HEK293 (cell line): ENCODE measurements around the gene OR7G1.
A peak's percentile ranks its signal among the peaks of the same experiment; 100 is the strongest.

Source experiments
- CTCF ChIA-PET: fragments of 350-600 bp; formaldehyde crosslinking; extraction: SDS; loops from one replicate; lab custom pipeline; 2021; ENCODE audit warnings: antibody characterized with exemption; lab: Yijun Ruan, JAX
- POLR2A ChIA-PET: fragments of 300-600 bp; formaldehyde crosslinking; extraction: SDS; loops from one replicate; lab custom pipeline; 2020; ENCODE audit warnings: antibody characterized with exemption, inconsistent platforms; lab: Yijun Ruan, JAX
- H3K27ac ChIP-seq: fragments of 200-500 bp; sonication (Bioruptor generic); 2 replicates; pipeline ENCODE4 v1.5.1; 2014; ENCODE audit warnings: low read depth, low read length, control low read depth, inconsistent platforms; ENCODE audit errors: extremely low read depth
- H3K36me3 ChIP-seq, 2 experiments: fragments of 200-500 bp in 1 of 2; sonication (Bioruptor generic) in 1 of 2; 1 replicate in 1 of 2; 2 replicates in 1 of 2; pipeline ENCODE4 v1.5.1; 2014 to 2017; ENCODE audit warnings: inconsistent platforms in 2 of 2, low read length in 2 of 2; ENCODE audit not compliant: control insufficient read depth in 2 of 2, insufficient read depth in 1 of 2
- H3K4me1 ChIP-seq: fragments of 200-500 bp; sonication (Bioruptor generic); 2 replicates; pipeline ENCODE4 v1.5.1; 2014; ENCODE audit warnings: mild to moderate bottlenecking, low read length, inconsistent platforms; ENCODE audit not compliant: control insufficient read depth, insufficient read depth
- H3K4me3 ChIP-seq: 2 replicates; pipeline ENCODE4 v1.5.1; 2011; ENCODE audit warnings: low read depth, mild to moderate bottlenecking, control low read depth, low read length, moderate library complexity
- H3K9me3 ChIP-seq: fragments of 200-500 bp; sonication (Bioruptor generic); 2 replicates; pipeline ENCODE4 v1.5.1; 2014; ENCODE audit warnings: low read depth, low read length, inconsistent platforms; ENCODE audit not compliant: control insufficient read depth, insufficient read depth
- GFI1B ChIP-seq: fragments of 450-650 bp; formaldehyde crosslinking; IDR thresholded peaks from 2 replicates; pipeline ENCODE4 v1.5.1; 2016; ENCODE audit warnings: missing biosample characterization, missing genetic modification characterization
- HOXA7 ChIP-seq: sonication (generic); formaldehyde crosslinking; IDR thresholded peaks from 2 replicates; pipeline ENCODE4 v1.8.1; 2022; ENCODE audit warnings: missing genetic modification reagents, borderline replicate concordance
- KLF7 ChIP-seq: fragments of 450-650 bp; formaldehyde crosslinking; IDR thresholded peaks from 2 replicates; pipeline ENCODE4 v1.5.1; 2016; ENCODE audit warnings: missing biosample characterization, missing genetic modification characterization, borderline replicate concordance
- MYNN ChIP-seq: fragments of 450-650 bp; formaldehyde crosslinking; IDR thresholded peaks from 2 replicates; pipeline ENCODE4 v1.5.1; 2016; ENCODE audit warnings: missing biosample characterization, missing genetic modification characterization, borderline replicate concordance
- PRDM1 ChIP-seq: fragments of 450-650 bp; formaldehyde crosslinking; IDR thresholded peaks from 2 replicates; pipeline ENCODE4; 2016; ENCODE audit warnings: missing biosample characterization, missing genetic modification characterization
- RBAK ChIP-seq: fragments of 450-650 bp; formaldehyde crosslinking; IDR thresholded peaks from 2 replicates; pipeline ENCODE4 v1.5.1; 2016; ENCODE audit warnings: missing biosample characterization, missing genetic modification characterization
- SALL2 ChIP-seq: fragments of 450-650 bp; formaldehyde crosslinking; IDR thresholded peaks from 2 replicates; pipeline ENCODE4 v1.5.0; 2017; ENCODE audit warnings: missing biosample characterization, mild to moderate bottlenecking, missing genetic modification characterization, borderline replicate concordance
- SP2 ChIP-seq: fragments of 450-650 bp; formaldehyde crosslinking; IDR thresholded peaks from 2 replicates; pipeline ENCODE4 v1.5.1; 2016; ENCODE audit warnings: missing biosample characterization, missing genetic modification characterization
- YY1 ChIP-seq: fragments of 450-650 bp; formaldehyde crosslinking; IDR thresholded peaks from 2 replicates; pipeline ENCODE4 v1.5.1; 2018; ENCODE audit warnings: missing biosample characterization, missing genetic modification characterization
- ZFHX2 ChIP-seq: fragments of 450-650 bp; formaldehyde crosslinking; conservative IDR thresholded peaks from 2 replicates; pipeline ENCODE4 v1.5.1; 2016; ENCODE audit warnings: missing biosample characterization, missing genetic modification characterization
- ZFP3 ChIP-seq: fragments of 450-650 bp; formaldehyde crosslinking; IDR thresholded peaks from 2 replicates; pipeline ENCODE4 v1.5.1; 2016; ENCODE audit warnings: low read depth, missing biosample characterization, missing genetic modification characterization
- ZIC2 ChIP-seq: fragments of 450-650 bp; formaldehyde crosslinking; IDR thresholded peaks from 2 replicates; pipeline ENCODE4 v1.5.1; 2016; ENCODE audit warnings: missing biosample characterization, missing genetic modification characterization
- ZNF121 ChIP-seq: fragments of 450-650 bp; formaldehyde crosslinking; IDR thresholded peaks from 2 replicates; pipeline ENCODE4 v1.5.1; 2016; ENCODE audit warnings: missing biosample characterization, missing genetic modification characterization
- ZNF155 ChIP-seq: fragments of 450-650 bp; formaldehyde crosslinking; IDR thresholded peaks from 2 replicates; pipeline ENCODE4 v1.5.1; 2016; ENCODE audit warnings: missing biosample characterization, missing genetic modification characterization
- ZNF169 ChIP-seq: fragments of 450-650 bp; formaldehyde crosslinking; IDR thresholded peaks from 2 replicates; pipeline ENCODE4 v1.5.1; 2016; ENCODE audit warnings: missing biosample characterization, missing genetic modification characterization
- ZNF221 ChIP-seq: fragments of 450-650 bp; formaldehyde crosslinking; IDR thresholded peaks from 2 replicates; pipeline ENCODE4 v1.5.1; 2017; ENCODE audit warnings: missing biosample characterization, missing genetic modification characterization, borderline replicate concordance
- ZNF311 ChIP-seq: fragments of 450-650 bp; formaldehyde crosslinking; IDR thresholded peaks from 2 replicates; pipeline ENCODE4 v1.5.1; 2017; ENCODE audit warnings: missing biosample characterization, missing genetic modification characterization, borderline replicate concordance
- ZNF366 ChIP-seq: fragments of 450-650 bp; formaldehyde crosslinking; conservative IDR thresholded peaks from 2 replicates; pipeline ENCODE4 v1.5.1; 2016; ENCODE audit warnings: missing biosample characterization, missing genetic modification characterization
- ZNF530 ChIP-seq: fragments of 450-650 bp; formaldehyde crosslinking; IDR thresholded peaks from 2 replicates; pipeline ENCODE4 v1.5.1; 2016; ENCODE audit warnings: low read depth, missing biosample characterization, missing genetic modification characterization
- ZNF621 ChIP-seq: fragments of 450-650 bp; formaldehyde crosslinking; IDR thresholded peaks from 2 replicates; pipeline ENCODE4 v1.5.1; 2017; ENCODE audit warnings: missing biosample characterization, missing genetic modification characterization
- ZNF704 ChIP-seq: fragments of 450-650 bp; formaldehyde crosslinking; IDR thresholded peaks from 2 replicates; pipeline ENCODE4 v1.5.1; 2016; ENCODE audit warnings: missing biosample characterization, missing genetic modification characterization
- ZNF830 ChIP-seq: fragments of 450-650 bp; IDR thresholded peaks from 2 replicates; pipeline ENCODE4 v1.5.0; 2018; ENCODE audit warnings: missing biosample characterization, missing genetic modification characterization, low read depth, mild to moderate bottlenecking, moderate library complexity
- TF ChIP-seq, protein P1 (sequence below): fragments of 450-650 bp; formaldehyde crosslinking; IDR thresholded peaks from 2 replicates; pipeline ENCODE4 v1.5.1; 2016; ENCODE audit warnings: missing biosample characterization, missing genetic modification characterization
- TF ChIP-seq, protein P2 (sequence below): fragments of 450-650 bp; formaldehyde crosslinking; IDR thresholded peaks from 2 replicates; pipeline ENCODE4 v1.5.1; 2017; ENCODE audit warnings: missing biosample characterization, missing genetic modification characterization
- TF ChIP-seq, protein P3 (sequence below): fragments of 450-650 bp; formaldehyde crosslinking; IDR thresholded peaks from 2 replicates; pipeline ENCODE4 v1.5.0; 2017; ENCODE audit warnings: missing biosample characterization, missing genetic modification characterization, borderline replicate concordance

The OR7G1 gene

DNA sequence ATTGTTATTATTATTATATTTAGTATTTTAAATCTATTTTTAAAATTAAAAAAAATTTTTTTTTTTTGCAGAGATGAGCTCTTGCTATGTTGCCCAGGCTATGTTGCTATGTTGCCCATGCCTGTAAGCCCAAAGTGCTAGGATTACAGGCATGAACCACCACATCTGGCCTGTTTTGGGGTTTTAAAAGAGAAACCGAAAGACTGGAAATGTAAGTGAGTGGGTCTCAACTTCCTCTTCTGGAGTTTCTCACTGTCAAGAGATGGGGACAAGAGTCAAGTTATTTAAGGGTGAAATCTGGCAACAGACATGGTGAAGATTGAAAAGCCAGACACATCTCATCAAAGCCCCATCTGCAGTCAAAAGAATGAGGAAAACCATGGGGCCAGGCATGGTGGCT, 15.4 kb upstream of the OR7G1 start:
- TF ChIP-seq ZNF830 (tag by site-specific recombination), result no peak
- TF ChIP-seq YY1 (tag by site-specific recombination), result no peak
- no peak for TF ChIP-seq ZNF530 (tag by site-specific recombination)
- ChIA-PET POLR2A (no interaction called here), CTCF (interaction anchor here (0.6 kb wide), 1 partner anchor 669 kb away, joined by 4 read pairs; no protein-coding TSS in a partner anchor)
- H3K27ac ChIP-seq, result no peak overlapping the region
- H3K4me3 ChIP-seq, result no peak overlapping the region
- no peaks in the 10 kb centered on the region for H3K9me3 ChIP-seq
- H3K4me1 ChIP-seq, result no peaks in the 10 kb centered on the region
- H3K36me3 ChIP-seq, result no peaks in the 10 kb centered on the region

- no peaks in the 10 kb centered on the region for H3K4me1 ChIP-seq
- CTCF ChIA-PET, result no interaction called here
- no peaks in the 10 kb centered on the region for H3K36me3 ChIP-seq
- H3K9me3 ChIP-seq, result no peaks in the 10 kb centered on the region
- H3K27ac ChIP-seq, result no peak overlapping the region
- no peak for TF ChIP-seq ZIC2 (tag by site-specific recombination)
- TF ChIP-seq ZNF311, result no peak
- no peak for TF ChIP-seq ZNF621 (tag by site-specific recombination)
- TF ChIP-seq, protein P1, sequence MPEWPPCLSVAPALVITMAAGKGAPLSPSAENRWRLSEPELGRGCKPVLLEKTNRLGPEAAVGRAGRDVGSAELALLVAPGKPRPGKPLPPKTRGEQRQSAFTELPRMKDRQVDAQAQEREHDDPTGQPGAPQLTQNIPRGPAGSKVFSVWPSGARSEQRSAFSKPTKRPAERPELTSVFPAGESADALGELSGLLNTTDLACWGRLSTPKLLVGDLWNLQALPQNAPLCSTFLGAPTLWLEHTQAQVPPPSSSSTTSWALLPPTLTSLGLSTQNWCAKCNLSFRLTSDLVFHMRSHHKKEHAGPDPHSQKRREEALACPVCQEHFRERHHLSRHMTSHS, result no peak
- TF ChIP-seq HOXA7 (CRISPR knock-in tag), result no peak
- TF ChIP-seq, all 188 proteins: peak for 0
- POLR2A ChIA-PET, result no interaction called here
- H3K4me3 ChIP-seq, result no peak overlapping the region
These were observed 12.6 kb upstream of the OR7G1 start for GRCh38 chr19:9128171-9128570.

DNA sequence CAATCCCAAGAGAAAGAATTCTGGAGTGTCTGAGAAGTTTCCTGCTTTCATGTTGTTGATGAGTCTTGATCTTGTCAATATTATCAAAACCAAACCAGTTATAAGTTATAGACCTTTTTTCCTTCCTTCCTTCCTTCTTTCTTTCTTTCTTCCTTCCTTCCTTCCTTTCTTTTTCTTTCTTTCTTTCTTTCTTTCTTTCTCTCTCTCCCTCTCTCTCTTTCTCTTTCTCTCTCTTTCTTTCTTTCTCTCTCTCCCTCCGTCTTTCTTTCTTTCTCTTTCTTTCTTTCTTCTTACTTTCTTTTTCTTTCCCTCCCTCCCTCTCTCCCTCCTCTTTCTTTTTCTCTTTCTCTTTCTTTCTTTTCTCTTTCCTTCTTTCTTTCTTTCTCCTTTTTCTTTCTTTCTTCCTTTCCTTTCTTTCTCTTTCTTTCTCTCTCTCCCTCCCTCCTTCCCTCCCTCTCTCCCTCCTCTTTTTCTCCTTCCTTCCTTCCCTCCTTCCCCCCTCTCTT, 11.4 kb upstream of the OR7G1 start, which contains the start of gene OR7G3:
OR7G3 (minus strand) TSS at position 51 of the 506 bp plus-strand sequence; CDS start at position 51, 0 bp downstream.
- Histone ChIP-seq H3K4me3 (no peak within 1 kb of the TSS), H3K27ac (no peak within 1 kb of the TSS), H3K4me1 (no peaks in the 10 kb centered on the region), H3K36me3 (no peaks in the 10 kb centered on the region), H3K9me3 (no peaks in the 10 kb centered on the region)
- ChIA-PET CTCF (no interaction called here), POLR2A (no interaction called here)
- TF ChIP-seq ZNF169 (tag by site-specific recombination) (no peak), ZNF366 (tag by site-specific recombination) (0 out of 2 replicates have a peak, but pooled peaks have one; percentile 67), ZFHX2 (no peak), ZNF221 (tag by site-specific recombination) (no peak), PRDM1 (tag by site-specific recombination) (peak; percentile 72), KLF7 (tag by site-specific recombination) (no peak), ZNF121 (tag by site-specific recombination) (no peak)

DNA sequence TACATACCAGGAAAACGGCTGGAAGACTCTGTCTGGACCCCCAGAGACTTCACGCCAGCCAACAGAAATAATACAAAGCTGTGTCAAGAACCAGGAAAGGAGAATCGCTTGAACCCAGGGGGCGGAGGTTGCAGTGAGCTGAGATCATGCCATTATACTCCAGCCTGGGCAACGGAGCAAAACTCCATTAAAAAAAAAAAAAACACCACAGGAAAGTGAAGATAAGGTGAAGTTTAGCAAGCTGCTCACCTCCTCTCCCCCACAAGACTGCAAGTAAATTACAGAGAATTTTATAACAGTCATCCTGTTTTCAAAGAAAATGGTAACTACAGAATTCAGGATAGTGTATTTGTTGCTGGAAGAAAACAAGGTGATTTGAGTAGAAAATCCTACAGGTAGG, 984 bp upstream of the OR7G1 start:
- Histone ChIP-seq H3K4me1 (no peaks in the 10 kb centered on the region), H3K4me3 (no peak overlapping the region), H3K9me3 (no peaks in the 10 kb centered on the region), H3K36me3 (no peaks in the 10 kb centered on the region), H3K27ac (no peak overlapping the region)
- POLR2A ChIA-PET, result no interaction called here
- CTCF ChIA-PET, result interaction anchor here (0.6 to 0.7 kb wide), 2 partner anchors 20 to 341 kb away, joined by 3 read pairs; no protein-coding TSS in a partner anchor
- TF ChIP-seq, protein P2, sequence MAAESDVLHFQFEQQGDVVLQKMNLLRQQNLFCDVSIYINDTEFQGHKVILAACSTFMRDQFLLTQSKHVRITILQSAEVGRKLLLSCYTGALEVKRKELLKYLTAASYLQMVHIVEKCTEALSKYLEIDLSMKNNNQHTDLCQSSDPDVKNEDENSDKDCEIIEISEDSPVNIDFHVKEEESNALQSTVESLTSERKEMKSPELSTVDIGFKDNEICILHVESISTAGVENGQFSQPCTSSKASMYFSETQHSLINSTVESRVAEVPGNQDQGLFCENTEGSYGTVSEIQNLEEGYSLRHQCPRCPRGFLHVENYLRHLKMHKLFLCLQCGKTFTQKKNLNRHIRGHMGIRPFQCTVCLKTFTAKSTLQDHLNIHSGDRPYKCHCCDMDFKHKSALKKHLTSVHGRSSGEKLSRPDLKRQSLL (tag by site-specific recombination), result no peak
- TF ChIP-seq ZFP3 (tag by site-specific recombination) (no peak), SALL2 (tag by site-specific recombination) (no peak), ZNF704 (tag by site-specific recombination) (no peak), MYNN (no peak), ZNF155 (tag by site-specific recombination) (no peak), GFI1B (tag by site-specific recombination) (no peak), SP2 (tag by site-specific recombination) (no peak), RBAK (tag by site-specific recombination) (no peak)
- TF ChIP-seq, protein P3, sequence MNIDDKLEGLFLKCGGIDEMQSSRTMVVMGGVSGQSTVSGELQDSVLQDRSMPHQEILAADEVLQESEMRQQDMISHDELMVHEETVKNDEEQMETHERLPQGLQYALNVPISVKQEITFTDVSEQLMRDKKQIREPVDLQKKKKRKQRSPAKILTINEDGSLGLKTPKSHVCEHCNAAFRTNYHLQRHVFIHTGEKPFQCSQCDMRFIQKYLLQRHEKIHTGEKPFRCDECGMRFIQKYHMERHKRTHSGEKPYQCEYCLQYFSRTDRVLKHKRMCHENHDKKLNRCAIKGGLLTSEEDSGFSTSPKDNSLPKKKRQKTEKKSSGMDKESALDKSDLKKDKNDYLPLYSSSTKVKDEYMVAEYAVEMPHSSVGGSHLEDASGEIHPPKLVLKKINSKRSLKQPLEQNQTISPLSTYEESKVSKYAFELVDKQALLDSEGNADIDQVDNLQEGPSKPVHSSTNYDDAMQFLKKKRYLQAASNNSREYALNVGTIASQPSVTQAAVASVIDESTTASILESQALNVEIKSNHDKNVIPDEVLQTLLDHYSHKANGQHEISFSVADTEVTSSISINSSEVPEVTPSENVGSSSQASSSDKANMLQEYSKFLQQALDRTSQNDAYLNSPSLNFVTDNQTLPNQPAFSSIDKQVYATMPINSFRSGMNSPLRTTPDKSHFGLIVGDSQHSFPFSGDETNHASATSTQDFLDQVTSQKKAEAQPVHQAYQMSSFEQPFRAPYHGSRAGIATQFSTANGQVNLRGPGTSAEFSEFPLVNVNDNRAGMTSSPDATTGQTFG (tag by site-specific recombination), result no peak
